Measurements from ENCODE around the gene LIN28B. TPM values are rescaled to one million over a fixed set of nuclear protein-coding genes. Genes with fewer than 3 reads are reported as not detected.

LIN28B gene
- total RNA-seq, 1 donor from 2014 or later, result not detected

DNA sequence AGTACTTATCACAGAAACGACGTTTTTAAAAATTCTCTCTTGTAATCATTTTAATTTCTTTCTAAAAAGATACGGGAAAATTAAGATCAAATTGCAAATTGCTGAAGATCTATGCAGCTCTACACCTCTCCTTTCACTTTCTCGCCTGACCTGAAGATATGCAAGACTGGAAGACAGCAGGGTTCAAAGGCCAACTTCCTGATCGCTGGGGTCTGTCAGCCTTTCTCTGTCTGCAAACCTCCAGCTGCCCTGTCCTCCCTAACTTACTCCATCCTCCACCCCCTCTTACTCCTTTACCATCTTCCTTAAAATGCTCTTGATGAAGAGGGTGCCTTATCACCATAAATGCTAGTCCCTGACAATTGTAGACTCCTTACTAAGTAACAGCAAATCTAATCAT lies 159.2 kb downstream of the LIN28B start:
- Mint-ChIP-seq H3K27ac (ENCODE audit: unreplicated experiment) (no peak overlapping the region), H3K4me3 (ENCODE audit: unreplicated experiment) (no peak overlapping the region), H3K27me3 (ENCODE audit: low read depth) (no peaks in the 10 kb centered on the region), H3K36me3 (ENCODE audit: low read depth) (peaks cover 9% of the 10 kb centered on the region), H3K4me1 (ENCODE audit: low read depth) (peaks cover 6% of the 10 kb centered on the region), H3K9me3 (ENCODE audit: low read depth) (no peaks in the 10 kb centered on the region)
- no peak for DNase-seq (ENCODE audit: low spot score)
- no peak for TF ChIP-seq CTCF (IDR thresholded peaks at IDR 0.05)

DNA sequence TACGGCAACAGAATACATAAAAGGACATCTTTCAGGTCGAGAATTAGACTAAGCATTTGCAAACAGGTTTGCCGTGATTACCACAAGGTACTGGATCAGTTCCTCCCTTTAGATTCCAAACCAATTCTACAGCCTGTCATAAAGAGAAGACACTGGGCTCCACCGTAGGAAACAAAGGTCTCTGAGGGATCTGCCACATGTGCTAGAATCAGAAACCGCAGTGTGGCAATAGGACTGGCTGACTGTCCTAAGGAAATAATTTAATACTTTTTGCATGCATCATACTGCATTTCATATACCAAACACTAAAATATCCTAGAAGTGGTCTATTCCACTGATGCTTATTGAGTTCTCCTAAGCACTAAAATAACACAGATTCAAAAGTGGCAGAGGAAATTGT lies 163.7 kb downstream of the LIN28B start:
- H3K27ac Mint-ChIP-seq (ENCODE audit: unreplicated experiment), result peak overlapping the region; percentile 17

DNA sequence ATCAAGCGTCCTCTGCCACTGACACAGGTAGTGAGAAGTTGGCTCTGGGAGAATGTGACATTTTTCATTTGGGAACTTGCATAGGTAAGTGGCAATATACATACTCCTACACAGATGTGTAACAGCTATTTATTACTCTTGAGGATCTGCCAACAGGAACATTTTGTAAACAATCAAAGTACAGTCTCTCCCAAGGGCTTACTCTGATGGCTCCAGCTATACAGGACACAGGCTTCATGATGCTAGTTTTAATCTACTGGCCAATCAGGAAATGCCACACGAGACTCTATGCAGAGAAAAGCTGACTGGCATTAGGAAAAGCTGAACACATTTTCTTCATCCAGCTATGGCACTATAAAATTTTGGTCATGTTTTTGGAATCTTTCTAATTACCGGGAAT lies 165.1 kb downstream of the LIN28B start:
- Mint-ChIP-seq H3K4me3 (ENCODE audit: unreplicated experiment) (no peak overlapping the region), H3K9me3 (ENCODE audit: low read depth) (no peaks in the 10 kb centered on the region), H3K27ac (ENCODE audit: unreplicated experiment) (no peak overlapping the region), H3K4me1 (ENCODE audit: low read depth) (peaks cover 6% of the 10 kb centered on the region), H3K36me3 (ENCODE audit: low read depth) (peaks cover 12% of the 10 kb centered on the region), H3K27me3 (ENCODE audit: low read depth) (no peaks in the 10 kb centered on the region)
- TF ChIP-seq CTCF (IDR thresholded peaks at IDR 0.05), result no peak
- no peak for DNase-seq (ENCODE audit: low spot score)

More for the DNA sequence above, 163.7 kb downstream of the LIN28B start:
- Mint-ChIP-seq H3K4me1 (ENCODE audit: low read depth) (peaks cover 6% of the 10 kb centered on the region), H3K4me3 (ENCODE audit: unreplicated experiment) (no peak overlapping the region), H3K27me3 (ENCODE audit: low read depth) (no peaks in the 10 kb centered on the region), H3K9me3 (ENCODE audit: low read depth) (no peaks in the 10 kb centered on the region), H3K36me3 (ENCODE audit: low read depth) (peaks cover 10% of the 10 kb centered on the region)
- TF ChIP-seq CTCF (IDR thresholded peaks at IDR 0.05), result no peak
- no peak for DNase-seq (ENCODE audit: low spot score)

DNA sequence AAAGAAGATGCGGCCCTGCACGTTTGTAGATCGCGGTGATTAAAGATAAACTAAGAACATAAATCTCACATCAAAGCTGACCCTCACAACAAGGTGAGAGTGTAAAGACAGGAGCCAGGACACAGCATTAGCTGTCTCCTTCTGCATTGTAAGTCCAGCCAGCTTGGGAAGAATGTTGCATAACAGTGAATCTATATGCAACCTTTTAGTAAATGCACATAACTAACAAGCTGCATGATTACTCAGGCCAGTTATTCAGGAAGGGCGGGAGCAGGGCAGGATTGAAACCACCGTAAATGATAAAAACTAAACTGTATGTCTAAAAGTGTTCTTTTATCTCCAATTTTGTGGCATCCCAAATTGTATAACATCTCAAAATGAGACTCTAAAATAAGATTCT lies 165.8 kb downstream of the LIN28B start:
- H3K27ac Mint-ChIP-seq (ENCODE audit: unreplicated experiment), result no peak overlapping the region
- peaks cover 12% of the 10 kb centered on the region for H3K36me3 Mint-ChIP-seq (ENCODE audit: low read depth)

More for the DNA sequence above, 165.8 kb downstream of the LIN28B start:
- no peak for DNase-seq (ENCODE audit: low spot score)
- no peak for TF ChIP-seq CTCF (IDR thresholded peaks at IDR 0.05)
- no peaks in the 10 kb centered on the region for H3K27me3 Mint-ChIP-seq (ENCODE audit: low read depth)
- no peaks in the 10 kb centered on the region for H3K9me3 Mint-ChIP-seq (ENCODE audit: low read depth)
- H3K4me3 Mint-ChIP-seq (ENCODE audit: unreplicated experiment), result no peak overlapping the region
- H3K4me1 Mint-ChIP-seq (ENCODE audit: low read depth), result peaks cover 6% of the 10 kb centered on the region

Other genes with a start within 250 kb of the LIN28B start
- 17.1 to 18.2 TPM (median 17.2 TPM) in 3 replicates for gene HACE1, start 97.2 kb upstream of the LIN28B start, total RNA-seq
- 2.6 to 4.6 TPM (median 3.4 TPM) in 3 replicates for gene POPDC3, start 222.9 kb downstream of the LIN28B start, total RNA-seq

Measured in chondrocyte (in vitro differentiated cells).